HG03135 (cell line): ENCODE measurements around the gene IGF1R.
"Not testable (repeated sequence)": the region's sequence is repeated elsewhere in the genome, so short reads cannot be mapped to it uniquely, and the experiment has no call there.

ENCODE experiments used
- ATAC-seq: cut with Tn5 transposase; IDR thresholded peaks from one replicate; pipeline ENCODE4 v1.9.1; 2021; ENCODE audit warnings: mild to moderate bottlenecking, moderate library complexity; ENCODE audit not compliant: unreplicated experiment

IGF1R gene

GRCh38 chr15:98977441-98977840, 329.1 kb downstream of the IGF1R start:
- no peak for ATAC-seq

DNA sequence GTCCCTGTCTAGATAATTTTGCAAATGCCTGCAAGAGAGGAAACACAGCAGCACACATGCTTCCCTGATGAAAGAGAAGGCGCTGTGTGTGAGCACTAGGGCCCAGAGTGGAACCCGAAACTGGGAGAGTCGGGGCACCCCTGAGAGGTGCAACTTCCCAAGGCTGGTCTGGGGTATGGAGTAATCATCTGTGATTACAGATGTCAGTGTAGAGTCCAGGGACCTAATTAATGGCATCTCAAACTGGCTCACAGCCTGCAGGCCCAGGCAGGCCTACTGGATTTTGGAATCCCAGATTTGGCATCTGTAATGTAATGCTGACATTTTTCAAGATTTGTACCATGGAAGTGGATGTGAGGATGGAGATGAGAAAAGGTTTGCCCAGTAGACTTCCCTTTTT, 329.8 kb downstream of the IGF1R start:
- no peak for ATAC-seq

DNA sequence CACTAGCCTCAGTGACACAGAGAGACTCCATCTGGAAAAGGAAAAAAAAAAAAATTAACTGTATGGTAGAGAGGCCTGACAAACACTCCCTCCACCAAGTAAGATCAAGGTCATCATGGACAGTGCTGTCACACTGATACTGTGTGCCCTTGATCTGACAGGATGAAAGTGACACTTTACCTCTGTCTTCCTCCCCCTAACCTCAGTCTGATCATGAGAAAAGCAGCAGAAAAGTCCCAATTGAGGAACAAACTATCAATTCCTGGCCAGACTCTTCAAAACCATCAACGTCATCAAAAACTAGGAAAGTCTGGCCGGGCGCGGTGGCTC, 332.5 kb downstream of the IGF1R start:
- no peak for ATAC-seq

GRCh38 chr15:98981851-98982722, 333.7 kb downstream of the IGF1R start:
- ATAC-seq, result no peak

DNA sequence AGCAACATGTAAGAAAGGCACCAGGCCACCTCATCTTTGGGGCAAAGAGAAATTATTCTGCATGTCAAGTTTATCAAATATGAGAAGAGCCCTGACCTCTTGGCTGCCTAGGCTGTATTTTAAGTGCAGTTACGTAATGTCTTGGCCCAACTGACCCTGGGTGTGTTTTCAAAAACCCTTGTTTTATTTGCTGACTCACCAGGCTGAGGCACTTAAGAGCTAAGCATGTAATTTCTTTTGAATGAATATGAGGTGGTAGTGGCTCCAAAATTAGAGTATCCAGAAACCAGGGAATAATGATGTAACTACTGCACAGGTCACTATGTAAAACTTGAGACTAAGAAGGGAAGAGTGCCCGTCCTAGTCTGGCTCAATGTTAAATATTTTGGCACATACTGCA, 335.0 kb downstream of the IGF1R start:
- no peak for ATAC-seq

GRCh38 chr15:98986281-98986680, 337.9 kb downstream of the IGF1R start:
- no peak for ATAC-seq

GRCh38 chr15:98994892-98995291, 346.6 kb downstream of the IGF1R start:
- no peak for ATAC-seq

GRCh38 chr15:98996169-98996568, 347.8 kb downstream of the IGF1R start:
- ATAC-seq, result no peak

DNA sequence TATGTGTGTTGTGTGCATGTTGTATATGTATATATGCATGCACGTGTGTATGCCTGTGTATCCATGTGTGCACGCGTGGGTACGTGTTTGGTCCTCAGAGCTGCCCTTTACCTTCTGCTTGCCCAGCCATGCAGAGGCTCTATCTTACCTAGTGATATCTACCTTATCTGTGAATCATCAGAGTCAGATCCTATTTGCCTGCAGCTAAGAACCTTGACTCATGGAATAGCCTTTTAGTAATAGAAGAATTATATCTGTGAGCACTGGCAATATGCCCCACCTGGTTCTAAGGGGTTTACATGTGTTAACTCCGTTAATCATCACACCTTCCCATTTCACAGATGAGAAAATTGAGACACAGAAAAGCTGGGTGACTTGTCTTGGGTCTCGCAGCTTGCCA, 348.3 kb downstream of the IGF1R start:
- no peak for ATAC-seq

- no peak for ATAC-seq
Observed at GRCh38 chr15:98997312-98997711, 349.0 kb downstream of the IGF1R start.

GRCh38 chr15:98997755-98998154, 349.4 kb downstream of the IGF1R start:
- ATAC-seq, result no peak

GRCh38 chr15:98998279-98998678, 349.9 kb downstream of the IGF1R start:
- ATAC-seq, result no peak

GRCh38 chr15:98999233-98999632, 350.9 kb downstream of the IGF1R start:
- no peak for ATAC-seq

- ATAC-seq, result no peak
Observed at GRCh38 chr15:99002226-99002625, 353.9 kb downstream of the IGF1R start.

- ATAC-seq, result not testable (repeated sequence)
Observed at GRCh38 chr15:99003317-99003716, 355.0 kb downstream of the IGF1R start.

GRCh38 chr15:99004998-99005974, 356.9 kb downstream of the IGF1R start:
- not testable (repeated sequence) for ATAC-seq

DNA sequence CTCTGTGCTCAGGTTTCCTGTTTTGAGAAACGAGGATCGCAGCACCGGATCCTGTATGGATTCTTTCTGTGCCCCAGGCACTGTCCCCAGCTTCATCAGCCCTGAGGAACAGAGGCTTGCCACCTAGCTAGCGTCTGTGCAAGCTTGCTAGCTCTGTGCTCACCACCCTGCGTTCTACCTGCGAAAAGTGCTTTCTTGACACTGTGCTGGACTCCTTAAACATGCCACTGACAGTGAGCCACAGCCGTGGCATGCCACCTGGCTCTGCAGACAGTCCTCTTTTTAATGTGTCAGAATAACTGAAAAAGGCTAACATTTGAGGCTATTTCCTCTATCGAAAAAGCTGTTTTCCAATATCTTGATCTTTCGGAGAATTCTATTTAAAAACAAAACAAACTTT, 357.8 kb downstream of the IGF1R start:
- ATAC-seq, result no peak

- ATAC-seq, result no peak
Observed at GRCh38 chr15:99006904-99007495, 358.7 kb downstream of the IGF1R start.

DNA sequence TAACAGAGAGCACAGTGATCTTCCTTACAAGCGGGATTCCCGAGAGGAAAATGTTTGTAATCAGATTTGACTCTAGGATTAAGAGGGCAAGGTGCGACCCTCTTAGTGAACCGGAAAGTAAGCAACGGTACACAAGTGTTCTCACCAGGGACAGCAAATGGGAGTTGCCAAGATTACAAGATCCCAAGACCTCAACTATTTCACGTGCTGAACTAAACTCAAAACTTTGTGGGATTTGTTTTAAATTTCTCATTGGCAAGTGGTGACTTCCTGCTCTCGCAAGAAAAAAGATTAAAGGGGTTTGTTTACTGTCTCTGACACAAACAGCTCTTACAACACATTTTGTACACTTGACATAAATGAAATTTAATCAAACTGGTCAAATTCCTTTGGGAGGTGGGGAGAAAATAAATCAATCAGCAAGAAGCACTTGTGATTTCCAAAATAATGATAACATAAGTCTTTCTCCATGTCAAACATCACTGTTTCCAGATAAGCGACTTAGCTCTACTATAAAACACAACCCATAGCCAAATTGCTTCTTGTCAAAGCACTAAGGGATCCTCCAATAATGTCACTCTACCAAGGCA, 361.5 kb downstream of the IGF1R start:
- no peak for ATAC-seq

GRCh38 chr15:99010768-99011167, 362.4 kb downstream of the IGF1R start:
- no peak for ATAC-seq
